Measurements from ENCODE around the gene UBL3. TPM values are rescaled to one million over a fixed set of nuclear protein-coding genes. Genes with fewer than 3 reads are reported as not detected.

UBL3 gene
- total RNA-seq, 4 donors from 2014 or later, result 27.8 to 32.4 (median 29.4) TPM

DNA sequence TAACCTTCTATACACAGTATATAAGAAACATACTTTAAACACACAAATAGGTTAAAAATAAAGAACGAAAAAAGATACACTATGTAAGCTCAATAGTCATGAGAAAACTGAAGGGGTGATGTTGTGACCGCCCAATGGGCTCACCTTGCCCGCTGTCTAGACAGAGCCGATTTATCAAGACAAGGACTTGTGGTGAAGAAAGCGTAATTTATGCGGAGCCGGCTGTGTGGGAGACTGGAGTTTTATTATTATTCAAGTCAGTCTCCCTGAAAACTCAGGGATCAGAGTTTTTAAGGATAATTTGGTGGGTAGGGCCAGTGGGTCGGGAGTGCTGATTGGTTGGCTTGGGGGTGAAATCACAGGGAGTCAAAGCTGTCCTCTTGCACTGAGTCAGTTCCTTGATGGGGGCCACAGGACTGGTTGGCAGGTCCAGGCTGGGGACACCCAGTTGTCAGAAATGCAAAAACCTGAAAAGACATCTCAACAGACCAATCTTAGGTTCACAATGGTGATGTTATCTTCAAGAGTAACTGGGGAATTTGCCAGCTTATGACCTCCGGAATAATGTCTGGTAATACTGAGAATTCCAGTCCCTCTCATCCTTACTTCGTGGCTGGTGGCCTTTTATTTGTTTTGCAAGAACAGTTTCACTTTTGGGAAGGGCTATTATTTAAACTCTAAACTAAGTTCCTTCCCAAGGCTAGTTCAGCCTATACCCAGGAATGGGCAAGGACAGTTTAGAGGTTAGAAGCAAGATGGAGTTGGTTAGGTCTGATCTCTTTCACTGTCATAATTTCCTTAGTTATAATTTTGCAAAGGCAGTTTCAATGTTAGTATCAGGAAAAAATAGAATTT, 96.6 kb downstream of the UBL3 start:
- Histone ChIP-seq H3K27ac (no peak overlapping the region), H3K9me3 (no peaks in the 10 kb centered on the region)
- in situ Hi-C loops (cut with MboI; ENCODE audit: low sequenced_read_pairs in 4 of 4), result no loop called here

DNA sequence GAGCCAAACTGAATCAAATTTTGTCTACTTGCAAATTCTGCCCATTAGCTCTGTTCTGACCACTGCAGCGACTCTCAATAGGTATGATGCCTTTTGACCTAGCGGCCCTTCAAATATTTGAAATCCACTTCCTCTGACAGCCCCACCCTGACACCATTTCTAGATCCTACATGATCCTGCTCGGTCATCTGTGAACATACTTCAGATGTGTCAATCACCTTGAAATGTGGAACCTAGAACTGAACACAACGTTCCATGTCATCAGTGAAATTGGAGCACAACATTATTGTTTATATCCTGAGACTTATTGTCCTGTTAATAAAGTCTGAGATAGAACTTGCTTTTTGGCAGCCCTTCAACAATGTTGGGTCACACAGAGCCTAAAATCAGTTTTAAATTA, 98.2 kb downstream of the UBL3 start:
- in situ Hi-C loops (cut with MboI; ENCODE audit: low sequenced_read_pairs in 4 of 4) (no loop called here), intact Hi-C loops (cut with DNase I; ENCODE audit: low total_unique reads) (no loop called here)
- no peaks in the 10 kb centered on the region for H3K27me3 ChIP-seq
- H3K9me3 ChIP-seq, result no peaks in the 10 kb centered on the region
- H3K4me1 ChIP-seq, result no peaks in the 10 kb centered on the region
- H3K36me3 ChIP-seq, result no peaks in the 10 kb centered on the region
- H3K4me3 ChIP-seq, result no peak overlapping the region
- ATAC-seq, result no peak
- no peak for TF ChIP-seq POLR2A (IDR thresholded peaks at IDR 0.05)
- TF ChIP-seq, protein P1, sequence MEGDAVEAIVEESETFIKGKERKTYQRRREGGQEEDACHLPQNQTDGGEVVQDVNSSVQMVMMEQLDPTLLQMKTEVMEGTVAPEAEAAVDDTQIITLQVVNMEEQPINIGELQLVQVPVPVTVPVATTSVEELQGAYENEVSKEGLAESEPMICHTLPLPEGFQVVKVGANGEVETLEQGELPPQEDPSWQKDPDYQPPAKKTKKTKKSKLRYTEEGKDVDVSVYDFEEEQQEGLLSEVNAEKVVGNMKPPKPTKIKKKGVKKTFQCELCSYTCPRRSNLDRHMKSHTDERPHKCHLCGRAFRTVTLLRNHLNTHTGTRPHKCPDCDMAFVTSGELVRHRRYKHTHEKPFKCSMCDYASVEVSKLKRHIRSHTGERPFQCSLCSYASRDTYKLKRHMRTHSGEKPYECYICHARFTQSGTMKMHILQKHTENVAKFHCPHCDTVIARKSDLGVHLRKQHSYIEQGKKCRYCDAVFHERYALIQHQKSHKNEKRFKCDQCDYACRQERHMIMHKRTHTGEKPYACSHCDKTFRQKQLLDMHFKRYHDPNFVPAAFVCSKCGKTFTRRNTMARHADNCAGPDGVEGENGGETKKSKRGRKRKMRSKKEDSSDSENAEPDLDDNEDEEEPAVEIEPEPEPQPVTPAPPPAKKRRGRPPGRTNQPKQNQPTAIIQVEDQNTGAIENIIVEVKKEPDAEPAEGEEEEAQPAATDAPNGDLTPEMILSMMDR (IDR thresholded peaks at IDR 0.05 in 4 of 5, conservative IDR thresholded peaks at IDR 0.05 in 1 of 5), result no peak
- H3K27ac ChIP-seq, result no peak overlapping the region
- DNase-seq, result no peak

More for the DNA sequence above, 96.6 kb downstream of the UBL3 start:
- intact Hi-C loops (cut with DNase I; ENCODE audit: low total_unique reads), result no loop called here
- ATAC-seq (no peak), DNase-seq (no peak)
- H3K4me1 ChIP-seq, result no peaks in the 10 kb centered on the region
- no peak overlapping the region for H3K4me3 ChIP-seq
- no peaks in the 10 kb centered on the region for H3K27me3 ChIP-seq
- H3K36me3 ChIP-seq, result no peaks in the 10 kb centered on the region
- TF ChIP-seq POLR2A (IDR thresholded peaks at IDR 0.05), result no peak
- TF ChIP-seq, protein P1 (IDR thresholded peaks at IDR 0.05 in 4 of 5, conservative IDR thresholded peaks at IDR 0.05 in 1 of 5), result no peak

DNA sequence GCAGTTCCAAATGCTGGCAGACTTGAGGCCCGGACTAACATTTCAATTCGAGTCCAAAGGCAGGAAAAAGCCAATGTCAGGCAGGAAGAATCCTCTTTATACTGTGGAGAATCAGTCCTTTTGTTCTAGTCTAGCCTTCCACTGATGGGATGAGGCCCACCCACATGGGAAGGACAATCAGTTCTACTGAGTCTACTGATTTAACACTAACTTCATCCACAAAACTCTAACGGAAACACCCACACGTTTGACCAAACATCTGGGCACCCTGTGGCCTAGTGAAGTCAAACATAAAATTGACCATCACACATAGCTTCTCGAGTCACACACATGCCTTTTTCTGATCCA, 100.3 kb downstream of the UBL3 start:
- H3K27ac ChIP-seq, result no peak overlapping the region
- H3K4me1 ChIP-seq, result no peaks in the 10 kb centered on the region
- in situ Hi-C loops (cut with MboI; ENCODE audit: low sequenced_read_pairs in 4 of 4), result no loop called here
- H3K9me3 ChIP-seq, result no peaks in the 10 kb centered on the region
- intact Hi-C loops (cut with DNase I; ENCODE audit: low total_unique reads), result no loop called here
- H3K27me3 ChIP-seq, result no peaks in the 10 kb centered on the region
- TF ChIP-seq, protein P1 (IDR thresholded peaks at IDR 0.05 in 4 of 5, conservative IDR thresholded peaks at IDR 0.05 in 1 of 5), result no peak
- no peak for TF ChIP-seq POLR2A (IDR thresholded peaks at IDR 0.05)
- no peak overlapping the region for H3K4me3 ChIP-seq
- ATAC-seq (no peak), DNase-seq (no peak)
- no peaks in the 10 kb centered on the region for H3K36me3 ChIP-seq

GRCh38 chr13:29749401-29750182, 100.8 kb downstream of the UBL3 start:
- Histone ChIP-seq H3K4me1 (no peaks in the 10 kb centered on the region), H3K4me3 (no peak overlapping the region), H3K36me3 (no peaks in the 10 kb centered on the region), H3K27me3 (no peaks in the 10 kb centered on the region), H3K27ac (no peak overlapping the region), H3K9me3 (no peaks in the 10 kb centered on the region)
- no peak for TF ChIP-seq POLR2A (IDR thresholded peaks at IDR 0.05)
- TF ChIP-seq, protein P1 (IDR thresholded peaks at IDR 0.05 in 4 of 5, conservative IDR thresholded peaks at IDR 0.05 in 1 of 5), result no peak
- in situ Hi-C loops (cut with MboI; ENCODE audit: low sequenced_read_pairs in 4 of 4) (no loop called here), intact Hi-C loops (cut with DNase I; ENCODE audit: low total_unique reads) (no loop called here)
- ATAC-seq (no peak), DNase-seq (no peak)
